T-helper 2 cell treated with Interferon-gamma antibody and Interleukin-4, amounts not matched to agents 5 μg/mL and 100 μg/mL, for 36 hours (primary cell): ENCODE results near the gene CCDC182.

Experiments
- DNase-seq: peaks from one replicate; pipeline ENCODE4 v3.0.0; 2021; ENCODE audit warnings: low spot score
- H3K27ac Mint-ChIP-seq: one replicate; pipeline ENCODE4 v1.8.0; 2021; ENCODE audit warnings: mild to moderate bottlenecking, mixed read lengths
- H3K27me3 Mint-ChIP-seq: one replicate; pipeline ENCODE4 v1.8.0; 2021; ENCODE audit warnings: low read depth, mixed read lengths
- H3K36me3 Mint-ChIP-seq: one replicate; pipeline ENCODE4 v1.8.0; 2021; ENCODE audit warnings: low read depth, mixed read lengths
- H3K4me1 Mint-ChIP-seq: one replicate; pipeline ENCODE4 v1.8.0; 2021; ENCODE audit warnings: low read depth, mixed read lengths
- H3K4me3 Mint-ChIP-seq: one replicate; pipeline ENCODE4 v1.8.0; 2022; ENCODE audit warnings: mild to moderate bottlenecking, moderate library complexity, mixed read lengths
- H3K9me3 Mint-ChIP-seq: one replicate; pipeline ENCODE4 v1.8.0; 2021; ENCODE audit warnings: mixed read lengths

The CCDC182 gene

GRCh38 chr17:57727630-57728175 lies 17.4 kb downstream of the CCDC182 start:
- Mint-ChIP-seq H3K36me3 (no peaks in the 10 kb centered on the region), H3K4me1 (no peaks in the 10 kb centered on the region), H3K27ac (no peak overlapping the region), H3K9me3 (no peaks in the 10 kb centered on the region), H3K4me3 (no peak overlapping the region), H3K27me3 (peaks cover 4% of the 10 kb centered on the region)
- no peak for DNase-seq

- no peak overlapping the region for H3K4me3 Mint-ChIP-seq
- H3K27ac Mint-ChIP-seq = no peak overlapping the region
- DNase-seq = no peak
- no peaks in the 10 kb centered on the region for H3K4me1 Mint-ChIP-seq
- peaks cover 2% of the 10 kb centered on the region for H3K27me3 Mint-ChIP-seq
- no peaks in the 10 kb centered on the region for H3K36me3 Mint-ChIP-seq
- H3K9me3 Mint-ChIP-seq = no peaks in the 10 kb centered on the region
These were observed 18.3 kb downstream of the CCDC182 start for GRCh38 chr17:57726838-57727237.

- H3K9me3 Mint-ChIP-seq = no peaks in the 10 kb centered on the region
- no peak overlapping the region for H3K4me3 Mint-ChIP-seq
- no peak for DNase-seq
These were observed 18.8 kb downstream of the CCDC182 start for GRCh38 chr17:57726213-57726790.

GRCh38 chr17:57724729-57725125 lies 20.4 kb downstream of the CCDC182 start:
- Mint-ChIP-seq H3K9me3 (no peaks in the 10 kb centered on the region), H3K4me1 (no peaks in the 10 kb centered on the region), H3K4me3 (no peak overlapping the region), H3K27me3 (peaks cover 2% of the 10 kb centered on the region), H3K36me3 (no peaks in the 10 kb centered on the region), H3K27ac (no peak overlapping the region)
- DNase-seq = no peak

More at GRCh38 chr17:57726213-57726790, 18.8 kb downstream of the CCDC182 start:
- Mint-ChIP-seq H3K4me1 (no peaks in the 10 kb centered on the region), H3K27me3 (peaks cover 2% of the 10 kb centered on the region), H3K27ac (no peak overlapping the region), H3K36me3 (no peaks in the 10 kb centered on the region)

GRCh38 chr17:57724026-57724728 lies 20.9 kb downstream of the CCDC182 start:
- H3K27ac Mint-ChIP-seq = no peak overlapping the region
- H3K9me3 Mint-ChIP-seq = no peaks in the 10 kb centered on the region
- no peak for DNase-seq
- no peaks in the 10 kb centered on the region for H3K4me1 Mint-ChIP-seq
- H3K4me3 Mint-ChIP-seq = no peak overlapping the region
- H3K36me3 Mint-ChIP-seq = no peaks in the 10 kb centered on the region
- H3K27me3 Mint-ChIP-seq = peaks cover 2% of the 10 kb centered on the region

- Mint-ChIP-seq H3K4me3 (no peak overlapping the region), H3K4me1 (no peaks in the 10 kb centered on the region), H3K36me3 (no peaks in the 10 kb centered on the region), H3K9me3 (no peaks in the 10 kb centered on the region), H3K27ac (no peak overlapping the region), H3K27me3 (peaks cover 2% of the 10 kb centered on the region)
- no peak for DNase-seq
These were observed 21.6 kb downstream of the CCDC182 start for GRCh38 chr17:57723427-57724025.

- Mint-ChIP-seq H3K9me3 (no peaks in the 10 kb centered on the region), H3K4me3 (no peak overlapping the region), H3K27ac (no peak overlapping the region), H3K27me3 (peaks cover 3% of the 10 kb centered on the region), H3K36me3 (no peaks in the 10 kb centered on the region), H3K4me1 (no peaks in the 10 kb centered on the region)
- no peak for DNase-seq
These were observed 22.4 kb downstream of the CCDC182 start for GRCh38 chr17:57722704-57723043.

GRCh38 chr17:57721967-57722703 lies 23.0 kb downstream of the CCDC182 start:
- Mint-ChIP-seq H3K27me3 (peaks cover 9% of the 10 kb centered on the region), H3K9me3 (no peaks in the 10 kb centered on the region), H3K36me3 (no peaks in the 10 kb centered on the region), H3K27ac (no peak overlapping the region), H3K4me1 (no peaks in the 10 kb centered on the region), H3K4me3 (no peak overlapping the region)
- DNase-seq = no peak

- DNase-seq = no peak
- no peaks in the 10 kb centered on the region for H3K9me3 Mint-ChIP-seq
- H3K4me1 Mint-ChIP-seq = no peaks in the 10 kb centered on the region
- H3K36me3 Mint-ChIP-seq = no peaks in the 10 kb centered on the region
- peaks cover 21% of the 10 kb centered on the region for H3K27me3 Mint-ChIP-seq
- no peak overlapping the region for H3K27ac Mint-ChIP-seq
- no peak overlapping the region for H3K4me3 Mint-ChIP-seq
These were observed 24.6 kb downstream of the CCDC182 start for GRCh38 chr17:57720386-57721035.

- DNase-seq = no peak
- no peak overlapping the region for H3K4me3 Mint-ChIP-seq
- no peaks in the 10 kb centered on the region for H3K9me3 Mint-ChIP-seq
- H3K4me1 Mint-ChIP-seq = no peaks in the 10 kb centered on the region
- peaks cover 22% of the 10 kb centered on the region for H3K27me3 Mint-ChIP-seq
- no peak overlapping the region for H3K27ac Mint-ChIP-seq
- H3K36me3 Mint-ChIP-seq = no peaks in the 10 kb centered on the region
These were observed 26.2 kb downstream of the CCDC182 start for GRCh38 chr17:57718878-57719277.

GRCh38 chr17:57715981-57716380 lies 29.1 kb downstream of the CCDC182 start:
- Mint-ChIP-seq H3K36me3 (no peaks in the 10 kb centered on the region), H3K27ac (no peak overlapping the region), H3K4me1 (no peaks in the 10 kb centered on the region), H3K9me3 (no peaks in the 10 kb centered on the region), H3K4me3 (no peak overlapping the region), H3K27me3 (peaks cover 41% of the 10 kb centered on the region)
- no peak for DNase-seq

- Mint-ChIP-seq H3K4me1 (no peaks in the 10 kb centered on the region), H3K36me3 (no peaks in the 10 kb centered on the region), H3K27ac (no peak overlapping the region), H3K4me3 (no peak overlapping the region), H3K27me3 (peaks cover 45% of the 10 kb centered on the region), H3K9me3 (no peaks in the 10 kb centered on the region)
- DNase-seq = no peak
These were observed 30.4 kb downstream of the CCDC182 start for GRCh38 chr17:57714665-57715180.

- DNase-seq = no peak
- H3K4me1 Mint-ChIP-seq = no peaks in the 10 kb centered on the region
- no peak overlapping the region for H3K27ac Mint-ChIP-seq
- H3K27me3 Mint-ChIP-seq = peaks cover 51% of the 10 kb centered on the region
- H3K36me3 Mint-ChIP-seq = no peaks in the 10 kb centered on the region
- no peak overlapping the region for H3K4me3 Mint-ChIP-seq
- no peaks in the 10 kb centered on the region for H3K9me3 Mint-ChIP-seq
These were observed 32.0 kb downstream of the CCDC182 start for GRCh38 chr17:57713140-57713539.
